ENCODE measurements around the gene MUC20.
"Not testable (repeated sequence)": the region's sequence is repeated elsewhere in the genome, so short reads cannot be mapped to it uniquely, and the experiment has no call there.

DNA sequence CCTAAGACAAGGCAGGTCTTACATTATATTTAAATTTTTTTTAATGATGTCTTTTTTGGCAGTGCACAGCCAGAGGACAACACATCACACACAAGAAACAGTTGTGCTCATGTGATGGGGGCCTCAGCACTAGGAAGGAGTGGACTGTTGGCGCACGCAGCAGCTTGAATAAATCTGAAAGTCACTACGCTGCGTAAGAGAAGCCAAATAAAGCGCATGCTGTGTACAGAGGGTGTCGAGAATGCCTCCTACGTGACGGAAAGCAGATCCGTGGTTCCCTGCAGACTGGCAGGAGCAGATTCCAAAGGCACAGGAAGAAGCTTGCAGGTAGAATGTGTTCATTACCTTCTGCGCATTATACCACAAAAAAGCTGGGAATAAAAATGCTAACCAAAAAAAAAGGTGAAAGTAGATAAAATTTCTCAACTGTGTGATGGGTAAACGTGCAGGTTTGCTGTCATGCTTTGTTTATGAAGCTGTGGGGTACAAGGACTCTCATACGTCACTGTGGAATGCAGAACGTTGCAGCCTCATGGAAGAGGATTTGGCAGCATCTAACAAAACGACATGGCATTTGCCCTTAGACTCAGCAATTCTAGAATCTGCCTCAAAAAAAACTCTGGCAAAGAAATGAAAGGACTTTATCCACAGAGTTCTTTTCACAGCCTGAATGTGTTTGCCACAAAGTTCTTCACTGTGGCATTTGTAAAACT, 32.2 kb upstream of the MUC20 start:
- not testable (repeated sequence) for TF ChIP-seq MAFF (IDR thresholded peaks at IDR 0.05; ENCODE audit: low read depth, low read length); RAD21 (CRISPR knock-in tag; IDR thresholded peaks at IDR 0.05); GABPA (IDR thresholded peaks at IDR 0.05; ENCODE audit: low read depth, low read length); GABPA (CRISPR knock-in tag; IDR thresholded peaks at IDR 0.05; ENCODE audit: low read depth); ZSCAN9 (CRISPR knock-in tag; IDR thresholded peaks at IDR 0.05; ENCODE audit: borderline replicate concordance); ZNF672 (CRISPR knock-in tag; IDR thresholded peaks at IDR 0.05); ZNF775 (CRISPR knock-in tag; IDR thresholded peaks at IDR 0.05; ENCODE audit: borderline replicate concordance); ZBTB2 (CRISPR knock-in tag; IDR thresholded peaks at IDR 0.05; ENCODE audit: low read depth)

All from HepG2 (cell line).